Non-pigmented ciliary epithelial cell (primary cell): ENCODE data around the gene IDUA.

Experiments used
- DNase-seq: peaks from one replicate; pipeline ENCODE4 v3.0.0-alpha.2; 2010; ENCODE audit warnings: low read depth

IDUA gene

GRCh38 chr4:956531-957230, 30.2 kb upstream of the IDUA start:
- no peak for DNase-seq

DNA sequence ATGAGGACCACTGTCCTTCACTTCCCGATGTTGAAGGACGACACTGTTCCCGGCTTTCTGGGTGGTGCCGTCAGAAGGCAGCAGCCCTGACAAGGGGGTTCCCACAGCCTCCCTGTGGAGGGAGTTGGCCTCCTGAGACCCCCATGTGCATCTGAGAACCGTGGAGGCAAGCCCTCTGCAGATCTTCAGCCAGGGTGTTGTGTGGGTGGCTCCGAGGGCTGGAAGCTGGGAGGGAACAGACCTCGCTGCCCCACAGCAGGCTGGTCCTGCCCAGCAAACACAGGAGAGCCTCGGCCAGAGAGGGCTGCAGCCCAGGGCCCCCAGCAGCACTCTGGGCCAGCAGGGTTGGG, 29.6 kb upstream of the IDUA start:
- no peak for DNase-seq

- no peak for DNase-seq
Measured at GRCh38 chr4:957581-958313, 29.1 kb upstream of the IDUA start.

- DNase-seq, result no peak
Measured at GRCh38 chr4:958314-958665, 28.6 kb upstream of the IDUA start.

GRCh38 chr4:958696-959337, 28.0 kb upstream of the IDUA start:
- no peak for DNase-seq

- no peak for DNase-seq
Measured at GRCh38 chr4:959338-960139, 27.3 kb upstream of the IDUA start.

GRCh38 chr4:960140-960635, 26.7 kb upstream of the IDUA start:
- DNase-seq, result no peak

- no peak for DNase-seq
Measured at GRCh38 chr4:960636-961350, 26.1 kb upstream of the IDUA start.

GRCh38 chr4:961351-962230, 25.3 kb upstream of the IDUA start:
- DNase-seq, result no peak

DNA sequence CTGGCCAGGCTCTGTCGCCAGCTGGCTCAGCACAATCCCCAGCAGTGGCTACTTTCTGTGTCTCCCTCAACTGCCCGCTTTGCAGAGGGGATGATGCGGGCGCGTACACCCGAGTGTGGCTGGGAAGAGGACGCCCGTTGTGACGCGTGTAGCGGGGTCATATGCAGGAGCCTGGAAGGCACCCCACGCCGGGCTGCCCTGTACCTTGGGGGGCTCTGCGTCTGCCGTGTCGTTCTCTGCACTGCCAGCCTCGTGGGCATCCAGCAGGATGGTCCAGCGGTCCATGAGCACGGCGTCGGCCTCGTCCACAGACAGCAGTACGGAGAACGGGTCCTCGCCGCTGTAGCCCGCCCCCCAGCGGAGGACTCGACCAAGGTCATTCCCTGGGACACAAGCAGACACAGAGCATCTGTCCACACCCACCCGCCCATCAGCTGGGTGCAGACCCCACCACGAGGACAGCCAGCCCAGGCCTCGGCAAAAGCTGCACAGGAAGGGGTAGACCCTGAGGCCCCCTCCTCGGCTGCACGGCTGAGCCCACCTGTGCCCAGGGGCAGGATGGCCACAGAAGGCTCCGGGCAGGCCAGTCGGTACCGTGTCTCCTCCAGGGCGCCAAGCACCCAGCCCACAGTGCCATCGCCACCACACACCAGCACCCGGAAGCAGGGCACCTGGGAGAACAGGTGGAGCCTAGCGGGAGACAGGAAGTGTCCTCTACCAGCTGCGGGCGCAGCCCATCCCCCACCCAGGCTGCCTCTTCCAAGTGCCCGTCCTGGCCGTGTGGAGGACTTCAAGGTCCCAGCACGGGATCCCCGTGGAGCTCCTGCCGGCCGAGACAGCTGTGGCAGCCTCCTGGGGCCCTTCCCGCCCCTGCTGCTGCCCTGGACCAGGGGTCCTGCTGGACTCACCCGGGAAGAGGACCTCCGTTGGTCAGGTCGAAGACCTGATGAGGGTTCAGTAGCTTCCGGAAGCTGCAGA, 24.3 kb upstream of the IDUA start:
- DNase-seq, result no peak

DNA sequence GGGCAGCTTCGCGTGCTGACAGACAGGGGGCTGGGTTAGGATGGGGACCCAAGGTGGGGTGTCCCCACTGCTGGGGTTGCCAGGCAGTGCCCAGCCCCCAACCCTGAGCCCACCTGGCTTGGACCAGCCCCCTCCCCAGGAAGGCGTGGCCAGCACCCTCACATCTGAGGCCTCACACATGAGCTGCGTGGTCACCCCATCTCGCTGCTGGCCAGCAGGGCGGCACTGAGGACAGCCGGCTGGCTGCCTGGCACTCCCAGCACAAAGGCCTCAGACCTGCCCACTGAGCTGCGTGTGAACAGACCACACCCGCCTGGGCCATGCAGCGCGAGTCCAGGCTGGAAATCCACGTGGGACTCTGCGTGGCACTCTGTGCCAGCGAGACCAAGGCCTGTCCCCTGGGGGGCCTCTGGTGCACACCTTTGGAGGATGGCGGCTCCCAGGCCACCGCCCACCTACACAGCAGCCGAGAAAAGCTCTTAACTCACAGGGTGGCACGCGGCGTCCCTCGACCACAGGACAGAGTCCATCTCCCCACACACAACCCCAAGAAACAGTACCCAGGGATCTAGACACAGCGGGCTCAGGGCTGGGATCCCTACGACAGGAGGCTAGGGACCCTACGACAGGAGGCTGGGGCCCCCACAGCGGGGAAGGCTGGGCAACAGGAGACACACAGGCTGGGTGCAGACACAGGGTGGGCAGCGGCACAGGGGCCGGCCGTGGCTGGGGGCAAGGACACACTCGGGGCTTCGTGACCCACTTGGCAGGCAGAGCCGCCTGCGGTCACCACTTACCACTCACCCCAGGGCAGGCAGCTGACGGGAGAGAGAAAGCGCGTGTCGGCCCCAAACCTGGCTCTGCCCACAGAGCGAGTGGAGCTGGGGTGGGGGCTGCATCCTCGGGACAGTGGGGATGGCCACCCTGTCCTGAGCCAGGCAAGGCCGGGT, 23.3 kb upstream of the IDUA start:
- no peak for DNase-seq

DNA sequence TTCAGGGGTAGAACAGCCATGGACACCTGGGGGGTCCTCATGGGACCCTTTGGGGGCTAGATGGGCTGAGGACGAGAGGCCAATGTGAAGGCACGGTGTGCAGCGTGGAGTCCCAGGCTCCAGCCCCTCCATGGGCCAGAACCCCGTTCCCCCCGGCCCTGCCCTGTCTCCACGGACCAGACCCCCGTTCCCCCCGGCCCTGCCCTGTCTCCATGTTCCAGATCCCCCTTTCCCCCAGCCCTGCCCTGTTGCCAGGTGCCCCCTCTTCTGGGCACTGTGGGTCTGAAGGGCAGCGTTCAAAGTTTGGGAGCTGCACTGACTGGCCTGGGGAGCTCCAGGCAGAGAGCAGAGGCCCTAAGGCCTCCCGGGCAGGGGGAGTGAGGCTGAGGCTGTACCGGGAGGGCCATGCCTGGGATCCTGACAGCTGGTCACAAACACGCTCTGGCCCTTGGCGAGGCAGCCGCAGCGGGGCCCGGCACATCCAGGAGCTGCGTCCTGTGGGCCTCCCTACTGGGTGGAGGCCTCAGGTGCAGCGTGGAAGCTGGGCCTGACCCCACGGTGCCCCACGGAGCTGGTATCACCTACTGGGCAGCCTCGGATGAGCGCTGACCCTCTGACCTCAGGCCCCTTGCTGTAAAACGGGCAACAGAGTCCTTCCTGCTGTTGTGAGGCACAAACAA, 22.4 kb upstream of the IDUA start:
- no peak for DNase-seq

- no peak for DNase-seq
Measured at GRCh38 chr4:965048-965765, 21.6 kb upstream of the IDUA start.

DNA sequence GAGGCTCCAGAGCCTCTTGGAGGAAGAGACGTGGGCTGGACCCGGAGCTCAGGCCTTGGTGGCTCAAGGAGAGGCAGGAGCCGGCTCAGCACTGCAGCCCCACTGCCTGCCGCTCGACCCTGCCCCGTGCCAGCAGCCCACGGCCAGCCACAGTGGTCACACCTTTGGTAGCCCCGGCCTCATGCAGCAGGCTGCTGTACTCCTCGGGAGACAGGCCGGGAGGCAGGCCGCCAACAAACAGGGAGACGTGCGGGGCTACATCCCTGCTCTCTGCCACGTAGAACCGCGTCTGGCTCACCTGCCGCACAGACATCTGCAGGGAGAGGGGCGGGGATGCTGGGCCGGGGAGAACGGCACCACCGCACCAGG, 21.1 kb upstream of the IDUA start:
- no peak for DNase-seq

DNA sequence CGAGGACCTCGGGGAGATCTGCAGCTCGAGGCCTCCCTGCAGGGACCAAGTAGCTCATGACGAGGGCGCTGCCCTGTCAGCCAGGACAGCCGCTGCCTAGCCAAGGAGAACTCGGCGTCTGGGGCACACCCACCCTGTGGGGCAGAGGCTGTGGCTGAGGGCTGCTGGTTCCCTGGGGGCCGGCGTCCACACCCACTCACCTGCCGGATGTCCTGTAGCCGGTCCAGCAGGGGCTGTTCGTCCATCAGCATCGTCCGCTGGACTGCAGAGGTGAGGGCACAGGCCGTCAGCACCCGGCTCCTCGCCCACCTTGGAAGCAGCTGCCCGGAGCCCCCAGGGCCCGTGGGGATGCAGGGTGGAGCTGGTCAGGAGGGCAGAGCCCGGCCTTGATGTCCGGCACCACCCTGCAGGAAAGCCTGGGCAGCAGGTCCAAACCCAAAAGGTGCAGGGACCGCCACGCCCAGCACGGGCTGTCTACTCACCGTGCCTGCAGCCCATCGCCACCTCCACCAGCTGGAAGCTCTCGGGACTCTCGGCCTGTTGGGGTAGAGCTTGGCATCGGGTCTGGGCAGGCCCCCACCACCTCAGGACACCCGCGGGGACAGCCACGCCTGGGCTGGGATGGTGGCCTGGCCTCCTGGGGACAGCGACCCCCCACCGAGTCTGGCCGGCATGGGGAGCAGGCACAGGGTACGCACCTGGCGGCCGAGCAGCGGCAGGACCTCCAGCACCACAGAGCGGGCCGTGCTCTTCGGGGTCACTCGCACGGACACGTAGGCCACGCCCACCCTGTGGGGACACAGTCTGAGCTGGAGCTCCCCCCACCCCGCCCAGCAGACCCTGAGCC, 20.4 kb upstream of the IDUA start:
- no peak for DNase-seq
